Coronary artery (tissue), 2 donors: ENCODE measurements around the gene OVAAL.

ENCODE experiments used
- DNase-seq: peaks from one replicate; pipeline ENCODE4 v3.0.0-alpha.2; 2017; ENCODE audit warnings: low spot score
- H3K27ac ChIP-seq, 2 donors: fragments of 200-600 bp; sonication (generic); one replicate each; pipeline ENCODE4 v1.5.1; 2016 to 2019
- H3K4me3 ChIP-seq: fragments of 200-600 bp; sonication (generic); 2 replicates; pipeline ENCODE4 v1.5.1; 2016; ENCODE audit warnings: mild to moderate bottlenecking, moderate library complexity
- CTCF ChIP-seq: fragments of 200-600 bp; sonication (generic); IDR thresholded peaks from one replicate; pipeline ENCODE4 v1.5.1; 2019; ENCODE audit warnings: antibody characterized with exemption

The OVAAL gene

GRCh38 chr1:180571060-180571831 lies 12.5 kb downstream of the OVAAL start:
- TF ChIP-seq CTCF = no peak
- Histone ChIP-seq H3K27ac (no peak overlapping the region), H3K4me3 (no peak overlapping the region)
- no peak for DNase-seq

- no peak for TF ChIP-seq CTCF
- DNase-seq = no peak
- Histone ChIP-seq H3K4me3 (no peak overlapping the region), H3K27ac (no peak overlapping the region)
These were observed 13.3 kb downstream of the OVAAL start for GRCh38 chr1:180571832-180572636.

GRCh38 chr1:180572760-180573159 lies 14.0 kb downstream of the OVAAL start:
- no peak for DNase-seq
- no peak for TF ChIP-seq CTCF
- Histone ChIP-seq H3K27ac (no peak overlapping the region), H3K4me3 (no peak overlapping the region)

- H3K4me3 ChIP-seq = no peak overlapping the region
- DNase-seq = no peak
- H3K27ac ChIP-seq = no peak overlapping the region
- TF ChIP-seq CTCF = no peak
These were observed 15.4 kb downstream of the OVAAL start for GRCh38 chr1:180574031-180574713.

GRCh38 chr1:180577361-180577760 lies 18.6 kb downstream of the OVAAL start:
- H3K4me3 ChIP-seq = no peak overlapping the region
- no peak for TF ChIP-seq CTCF
- no peak for DNase-seq
- no peak overlapping the region for H3K27ac ChIP-seq

- H3K27ac ChIP-seq = no peak overlapping the region
- no peak for DNase-seq
- no peak overlapping the region for H3K4me3 ChIP-seq
- TF ChIP-seq CTCF = no peak
These were observed 21.3 kb downstream of the OVAAL start for GRCh38 chr1:180579961-180580611.
